ENCODE data around the gene NHS.

DNA sequence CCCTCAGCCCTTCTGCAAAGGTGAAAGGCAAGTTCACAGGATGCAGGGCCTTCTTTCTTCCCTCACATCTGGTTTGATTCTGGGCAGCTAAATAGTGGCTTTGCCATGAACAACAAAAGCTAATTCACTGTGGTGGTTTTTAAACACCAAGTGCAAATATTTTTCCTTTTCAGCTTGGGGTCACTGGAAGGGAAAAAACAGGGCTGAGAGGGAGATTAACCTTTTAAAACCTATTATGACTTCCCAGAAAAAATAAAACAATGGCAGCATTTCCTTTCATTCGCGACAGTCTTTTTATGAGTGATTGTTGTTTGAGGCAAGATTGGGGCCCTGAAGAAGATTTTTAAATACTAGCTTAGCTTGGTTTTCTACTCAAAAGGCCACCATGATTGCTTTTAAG is 258.5 kb downstream of the NHS start:
- TF ChIP-seq EZH2 (IDR thresholded peaks at IDR 0.05; ENCODE audit: low read length) = no peak
- TF ChIP-seq, protein P1, sequence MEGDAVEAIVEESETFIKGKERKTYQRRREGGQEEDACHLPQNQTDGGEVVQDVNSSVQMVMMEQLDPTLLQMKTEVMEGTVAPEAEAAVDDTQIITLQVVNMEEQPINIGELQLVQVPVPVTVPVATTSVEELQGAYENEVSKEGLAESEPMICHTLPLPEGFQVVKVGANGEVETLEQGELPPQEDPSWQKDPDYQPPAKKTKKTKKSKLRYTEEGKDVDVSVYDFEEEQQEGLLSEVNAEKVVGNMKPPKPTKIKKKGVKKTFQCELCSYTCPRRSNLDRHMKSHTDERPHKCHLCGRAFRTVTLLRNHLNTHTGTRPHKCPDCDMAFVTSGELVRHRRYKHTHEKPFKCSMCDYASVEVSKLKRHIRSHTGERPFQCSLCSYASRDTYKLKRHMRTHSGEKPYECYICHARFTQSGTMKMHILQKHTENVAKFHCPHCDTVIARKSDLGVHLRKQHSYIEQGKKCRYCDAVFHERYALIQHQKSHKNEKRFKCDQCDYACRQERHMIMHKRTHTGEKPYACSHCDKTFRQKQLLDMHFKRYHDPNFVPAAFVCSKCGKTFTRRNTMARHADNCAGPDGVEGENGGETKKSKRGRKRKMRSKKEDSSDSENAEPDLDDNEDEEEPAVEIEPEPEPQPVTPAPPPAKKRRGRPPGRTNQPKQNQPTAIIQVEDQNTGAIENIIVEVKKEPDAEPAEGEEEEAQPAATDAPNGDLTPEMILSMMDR (optimal IDR thresholded peaks at IDR 0.05 in 1 of 3, IDR thresholded peaks at IDR 0.05 in 1 of 3, conservative IDR thresholded peaks at IDR 0.05 in 1 of 3; ENCODE audit: extremely low read depth in 1 of 3, insufficient read depth in 2 of 3, low read length in 3 of 3) = no peak
